HG03103 (cell line): ENCODE results near the gene MPRIP.
"Not testable (repeated sequence)": the region's sequence is repeated elsewhere in the genome, so short reads cannot be mapped to it uniquely, and the experiment has no call there.

Source experiments
- ATAC-seq: cut with Tn5 transposase; IDR thresholded peaks from one replicate; pipeline ENCODE4 v1.9.1; 2021; ENCODE audit warnings: low read depth; ENCODE audit not compliant: unreplicated experiment

MPRIP gene

GRCh38 chr17:17179371-17179827, 137.1 kb downstream of the MPRIP start:
- no peak for ATAC-seq

GRCh38 chr17:17180141-17180603, 137.9 kb downstream of the MPRIP start:
- no peak for ATAC-seq

GRCh38 chr17:17180741-17181525, 138.7 kb downstream of the MPRIP start:
- ATAC-seq, result no peak

- ATAC-seq, result no peak
Measured at GRCh38 chr17:17181666-17182597, 139.7 kb downstream of the MPRIP start.

- ATAC-seq, result no peak
Measured at GRCh38 chr17:17182598-17183136, 140.4 kb downstream of the MPRIP start.

- ATAC-seq, result no peak
Measured at GRCh38 chr17:17183744-17184143, 141.5 kb downstream of the MPRIP start.

GRCh38 chr17:17184985-17185757, 142.9 kb downstream of the MPRIP start:
- ATAC-seq, result not testable (repeated sequence)

- ATAC-seq, result no peak
Measured at GRCh38 chr17:17186051-17186450, 143.8 kb downstream of the MPRIP start.

GRCh38 chr17:17186551-17187505, 144.6 kb downstream of the MPRIP start:
- no peak for ATAC-seq

- ATAC-seq, result no peak
Measured at GRCh38 chr17:17188586-17188985, 146.3 kb downstream of the MPRIP start.

- ATAC-seq, result no peak
Measured at GRCh38 chr17:17189559-17189958, 147.3 kb downstream of the MPRIP start.

GRCh38 chr17:17190188-17190587, 147.9 kb downstream of the MPRIP start:
- no peak for ATAC-seq

- ATAC-seq, result no peak
Measured at GRCh38 chr17:17191346-17191792, 149.1 kb downstream of the MPRIP start.

GRCh38 chr17:17191961-17192381, 149.7 kb downstream of the MPRIP start:
- ATAC-seq, result no peak

GRCh38 chr17:17195466-17195865, 153.2 kb downstream of the MPRIP start:
- ATAC-seq, result not testable (repeated sequence)

GRCh38 chr17:17196776-17197175, 154.5 kb downstream of the MPRIP start:
- ATAC-seq, result no peak

GRCh38 chr17:17198281-17198680, 156.0 kb downstream of the MPRIP start:
- no peak for ATAC-seq

GRCh38 chr17:17200311-17200710, 158.1 kb downstream of the MPRIP start:
- no peak for ATAC-seq

- ATAC-seq, result no peak
Measured at GRCh38 chr17:17200831-17201230, 158.6 kb downstream of the MPRIP start.
